Spinal cord (tissue), 10 donors: ENCODE measurements around the gene TBCCD1. TPM values are rescaled to one million over a fixed set of nuclear protein-coding genes. Genes with fewer than 3 reads are reported as not detected.
A peak's percentile ranks its signal among the peaks of the same experiment; 100 is the strongest.

Experiments
- DNase-seq, 6 donors: peaks; one replicate each; pipeline versions ENCODE4 v3.0.0 to v3.0.0-alpha.2; 2013 to 2015; ENCODE audit warnings: low spot score in 6 of 6, low read depth in 4 of 6
- H3K27ac ChIP-seq: one replicate; pipeline ENCODE4 v1.5.1; 2013; ENCODE audit warnings: low read depth, low read length, control low read depth
- H3K27me3 ChIP-seq: one replicate; pipeline ENCODE4 v1.6.1; 2013; ENCODE audit warnings: low read length; ENCODE audit not compliant: control insufficient read depth, insufficient read depth
- H3K36me3 ChIP-seq: one replicate; pipeline ENCODE4 v1.6.1; 2013; ENCODE audit warnings: low read length; ENCODE audit not compliant: control insufficient read depth, insufficient read depth
- H3K4me1 ChIP-seq: one replicate; pipeline ENCODE4 v1.6.1; 2013; ENCODE audit warnings: low read length; ENCODE audit not compliant: control insufficient read depth, insufficient read depth
- H3K4me3 ChIP-seq: one replicate; pipeline ENCODE4 v1.5.1; 2013; ENCODE audit warnings: low read depth, low read length, control low read depth
- H3K9me3 ChIP-seq: one replicate; pipeline ENCODE4 v1.6.1; 2013; ENCODE audit warnings: low read length; ENCODE audit not compliant: control insufficient read depth, insufficient read depth
- WGBS: methylation state at CpG from one replicate; pipeline ENCODE4 v1.1.5; 2013; ENCODE audit warnings: missing lambda C conversion rate; ENCODE audit not compliant: insufficient coverage; 5-methylcytosine and 5-hydroxymethylcytosine counted together
- polyA plus RNA-seq, 2 donors: library from polyadenylated mRNA; unstranded; fragments of 120-200 nt; gene quantifications; one replicate each; pipeline ENCODE4 v1.2.1, GENCODE V29; 2013; ENCODE audit not compliant: insufficient read length in 2 of 2
- total RNA-seq, 2 donors: library from RNA; depleted of rRNA in 1 of 2; stranded (reverse); fragments of 120-200 nt in 1 of 2; fragments of >200 nt in 1 of 2; gene quantifications; one replicate each; pipeline versions ENCODE4 v1.2.3 to v1.2.4, GENCODE V29; 2013 to 2014
- donor health status: healthy.

Gene TBCCD1
- total and polyA plus RNA-seq, 4 donors = 17.1 to 30.1 (median 22.0) TPM

GRCh38 chr3:186596568-186597287 is 29.6 kb upstream of the TBCCD1 start:
- Histone ChIP-seq H3K36me3 (no peaks in the 10 kb centered on the region), H3K27ac (no peak overlapping the region), H3K4me3 (no peak overlapping the region), H3K27me3 (no peaks in the 10 kb centered on the region), H3K4me1 (no peaks in the 10 kb centered on the region), H3K9me3 (no peaks in the 10 kb centered on the region)
- peak in 1 of 6 donors; percentile 29 for DNase-seq
- WGBS = 63% methylated on average over 4 of the region's 17 CpGs

GRCh38 chr3:186594591-186595113 is 27.5 kb upstream of the TBCCD1 start:
- DNase-seq = no peak
- no peaks in the 10 kb centered on the region for H3K9me3 ChIP-seq
- 83% methylated on average over 4 of the region's 6 CpGs for WGBS

GRCh38 chr3:186593862-186594261 is 26.7 kb upstream of the TBCCD1 start:
- H3K4me1 ChIP-seq = no peaks in the 10 kb centered on the region
- DNase-seq = no peak
- no peaks in the 10 kb centered on the region for H3K36me3 ChIP-seq
- 90% methylated on average over 3 of the region's 3 CpGs for WGBS
- H3K27ac ChIP-seq = no peak overlapping the region
- no peak overlapping the region for H3K4me3 ChIP-seq
- no peaks in the 10 kb centered on the region for H3K27me3 ChIP-seq
- H3K9me3 ChIP-seq = no peaks in the 10 kb centered on the region

More at GRCh38 chr3:186594591-186595113, 27.5 kb upstream of the TBCCD1 start:
- Histone ChIP-seq H3K4me3 (no peak overlapping the region), H3K36me3 (no peaks in the 10 kb centered on the region), H3K4me1 (no peaks in the 10 kb centered on the region), H3K27ac (no peak overlapping the region), H3K27me3 (no peaks in the 10 kb centered on the region)

- no peaks in the 10 kb centered on the region for H3K36me3 ChIP-seq
- H3K9me3 ChIP-seq = no peaks in the 10 kb centered on the region
- H3K27ac ChIP-seq = no peak overlapping the region
- H3K4me1 ChIP-seq = no peaks in the 10 kb centered on the region
- H3K4me3 ChIP-seq = no peak overlapping the region
- no peaks in the 10 kb centered on the region for H3K27me3 ChIP-seq
- no peak for DNase-seq
- WGBS = 83% methylated on average over 2 of the region's 4 CpGs
These were observed 25.5 kb upstream of the TBCCD1 start for GRCh38 chr3:186592682-186593081.

GRCh38 chr3:186590580-186591295 is 23.6 kb upstream of the TBCCD1 start:
- no peaks in the 10 kb centered on the region for H3K9me3 ChIP-seq
- no peaks in the 10 kb centered on the region for H3K4me1 ChIP-seq
- H3K27me3 ChIP-seq = no peaks in the 10 kb centered on the region
- no peaks in the 10 kb centered on the region for H3K36me3 ChIP-seq
- peak in 1 of 6 donors; percentile 22 for DNase-seq
- H3K27ac ChIP-seq = no peak overlapping the region
- H3K4me3 ChIP-seq = no peak overlapping the region
- 100% methylated on average over 1 of the region's 7 CpGs for WGBS

GRCh38 chr3:186589856-186590579 is 22.9 kb upstream of the TBCCD1 start:
- WGBS = 78% methylated on average over 2 of the region's 5 CpGs
- Histone ChIP-seq H3K36me3 (no peaks in the 10 kb centered on the region), H3K4me3 (no peak overlapping the region), H3K27me3 (no peaks in the 10 kb centered on the region), H3K27ac (no peak overlapping the region), H3K9me3 (no peaks in the 10 kb centered on the region), H3K4me1 (no peaks in the 10 kb centered on the region)
- DNase-seq = no peak

- Histone ChIP-seq H3K4me1 (no peaks in the 10 kb centered on the region), H3K36me3 (peaks cover 4% of the 10 kb centered on the region), H3K27ac (no peak overlapping the region), H3K4me3 (no peak overlapping the region), H3K9me3 (no peaks in the 10 kb centered on the region), H3K27me3 (no peaks in the 10 kb centered on the region)
- peak in 2 of 6 donors; percentile 20 to 72 for DNase-seq
- no CpG with 5 or more reads among the region's 3 CpGs for WGBS
These were observed 22.0 kb upstream of the TBCCD1 start for GRCh38 chr3:186589121-186589520.

- Histone ChIP-seq H3K27ac (no peak overlapping the region), H3K4me1 (no peaks in the 10 kb centered on the region), H3K27me3 (no peaks in the 10 kb centered on the region), H3K9me3 (no peaks in the 10 kb centered on the region), H3K36me3 (peaks cover 9% of the 10 kb centered on the region), H3K4me3 (no peak overlapping the region)
- DNase-seq = no peak
- 60% methylated on average over 1 of the region's 2 CpGs for WGBS
These were observed 21.5 kb upstream of the TBCCD1 start for GRCh38 chr3:186588632-186589031.

- DNase-seq = no peak
These were observed 20.0 kb upstream of the TBCCD1 start for GRCh38 chr3:186587183-186587582.

More at GRCh38 chr3:186587183-186587582, 20.0 kb upstream of the TBCCD1 start:
- H3K27ac ChIP-seq = no peak overlapping the region
- H3K27me3 ChIP-seq = no peaks in the 10 kb centered on the region
- no peaks in the 10 kb centered on the region for H3K4me1 ChIP-seq
- H3K4me3 ChIP-seq = no peak overlapping the region
- H3K36me3 ChIP-seq = peaks cover 13% of the 10 kb centered on the region
- no peaks in the 10 kb centered on the region for H3K9me3 ChIP-seq
